Vagina (tissue), 2 donors: ENCODE data around the gene LKAAEAR1. TPM values are rescaled to one million over a fixed set of nuclear protein-coding genes. Genes with fewer than 3 reads are reported as not detected.

ENCODE experiments used
- DNase-seq, 2 donors: peaks; one replicate each; pipeline ENCODE4 v3.0.0-alpha.2; 2017; ENCODE audit errors: extremely low spot score in 2 of 2
- H3K27ac ChIP-seq: fragments of 200-600 bp; sonication (generic); one replicate; pipeline ENCODE4 v1.5.1; 2019
- H3K27me3 ChIP-seq: fragments of 200-600 bp; sonication (generic); one replicate; pipeline ENCODE4 v1.5.1; 2019
- H3K36me3 ChIP-seq, 2 donors: fragments of 200-600 bp; sonication (generic); one replicate each; pipeline ENCODE4 v1.5.1; 2017 to 2019
- H3K4me1 ChIP-seq: fragments of 200-600 bp; sonication (generic); one replicate; pipeline ENCODE4 v1.5.1; 2019
- H3K4me3 ChIP-seq, 2 donors: fragments of 200-600 bp; sonication (generic); 1 replicate in 1 of 2; 2 replicates in 1 of 2; pipeline ENCODE4 v1.5.1; 2016 to 2019
- H3K9me3 ChIP-seq: fragments of 200-600 bp; sonication (generic); one replicate; pipeline ENCODE4 v1.5.1; 2019
- POLR2A ChIP-seq, 2 donors: fragments of 450-650 bp; IDR thresholded peaks; one replicate each; pipeline ENCODE4 v1.6.1; 2017; ENCODE audit warnings: antibody characterized with exemption in 2 of 2, mild to moderate bottlenecking in 2 of 2, moderate library complexity in 2 of 2
- POLR2AphosphoS5 ChIP-seq, 2 donors: sonication (generic); formaldehyde crosslinking; IDR thresholded peaks; one replicate each; pipeline ENCODE4 v1.9.0; 2017; ENCODE audit warnings: antibody characterized with exemption in 2 of 2, mild to moderate bottlenecking in 2 of 2, low read depth in 1 of 2; ENCODE audit not compliant: insufficient read depth in 1 of 2
- intact Hi-C: fragments of 100-400 bp; cut with DNase I; formaldehyde crosslinking; loops from one replicate; pipeline ENCODE4 v1.15.1; 2023
- total RNA-seq: library from RNA; depleted of rRNA; stranded (reverse); fragments of >200 nt; gene quantifications from one replicate; pipeline ENCODE4 v1.2.3, GENCODE V29; 2016
- TF ChIP-seq, protein P1 (sequence below), 3 experiments: fragments of 450-650 bp in 2 of 3; fragments of 200-600 bp in 1 of 3; sonication (generic) in 1 of 3; IDR thresholded peaks; one replicate each; pipeline ENCODE4 v1.5.1; 2017 to 2019; ENCODE audit warnings: antibody characterized with exemption in 3 of 3, mild to moderate bottlenecking in 2 of 3, moderate library complexity in 2 of 3

LKAAEAR1 gene, protein sequence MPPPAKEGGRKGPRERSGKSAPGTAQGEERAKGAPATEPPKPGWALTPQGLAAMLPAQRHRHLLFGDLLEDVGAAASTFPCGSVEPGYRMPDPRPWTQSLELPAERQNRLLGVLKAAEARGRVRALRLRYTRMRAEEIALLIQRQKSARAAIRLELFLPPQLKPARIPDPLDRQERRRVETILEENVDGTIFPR
- not detected for total RNA-seq

DNA sequence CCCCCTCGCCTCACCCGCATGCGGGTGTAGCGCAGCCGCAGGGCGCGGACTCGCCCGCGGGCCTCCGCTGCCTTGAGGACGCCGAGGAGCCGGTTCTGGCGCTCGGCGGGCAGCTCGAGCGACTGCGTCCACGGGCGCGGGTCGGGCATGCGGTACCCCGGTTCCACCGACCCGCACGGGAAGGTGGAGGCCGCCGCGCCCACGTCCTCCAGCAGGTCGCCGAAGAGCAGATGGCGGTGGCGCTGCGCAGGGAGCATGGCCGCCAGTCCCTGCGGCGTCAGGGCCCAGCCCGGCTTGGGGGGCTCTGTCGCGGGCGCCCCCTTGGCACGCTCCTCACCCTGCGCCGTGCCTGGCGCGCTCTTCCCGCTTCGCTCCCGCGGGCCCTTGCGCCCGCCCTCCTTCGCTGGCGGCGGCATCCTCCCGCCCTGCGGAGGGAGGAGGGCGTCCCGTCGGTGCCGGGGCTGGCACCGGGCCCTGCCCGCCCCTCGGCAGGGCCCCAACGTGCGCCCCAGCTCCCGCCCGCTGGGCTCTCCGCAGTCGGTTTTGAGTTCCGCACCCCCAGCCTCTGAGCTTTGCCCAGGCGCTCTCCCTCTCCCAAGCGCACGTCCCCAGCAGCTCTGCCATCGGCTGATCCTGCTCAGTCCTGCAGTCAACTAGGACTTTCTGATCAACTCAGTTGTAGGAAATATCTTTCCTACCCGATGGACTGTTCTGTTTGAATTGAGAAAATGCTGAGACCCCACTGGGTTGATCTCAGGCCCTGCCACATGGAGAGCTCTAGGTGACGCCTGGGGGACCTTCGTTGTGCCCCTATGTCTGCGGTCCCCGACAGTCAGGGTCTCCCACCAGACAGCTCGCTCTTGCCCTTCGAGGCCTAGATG lies at the start of gene LKAAEAR1:
TSS of gene LKAAEAR1 (minus strand) at position 595 of the 881 bp plus-strand sequence. CDS start at position 416, 179 bp downstream.
- H3K4me3 ChIP-seq = peak within 1 kb of the TSS; percentile 36 to 62
- intact Hi-C loops = no loop called here

DNA sequence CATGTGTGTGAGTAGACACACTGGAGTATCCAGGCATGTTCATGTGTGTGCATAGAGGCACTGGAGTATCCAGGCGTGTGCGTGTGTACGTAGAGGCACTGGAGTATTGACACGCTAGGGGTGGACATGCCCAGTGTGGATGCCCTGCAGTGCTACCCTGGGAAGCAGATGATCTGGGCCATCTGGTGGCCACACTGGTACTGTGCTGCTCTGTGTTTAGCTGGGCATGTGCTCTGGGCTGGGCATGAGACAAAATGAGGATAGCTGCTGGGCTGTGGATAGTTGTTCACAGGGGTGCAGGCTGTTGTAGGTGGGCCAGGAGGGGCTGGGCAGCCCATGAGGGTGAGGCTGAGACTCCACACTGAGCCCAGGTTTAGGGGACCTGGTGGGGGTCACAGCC lies 47.2 kb upstream of the LKAAEAR1 start:
- DNase-seq = no peak
- H3K4me3 ChIP-seq = no peak overlapping the region
- no peaks in the 10 kb centered on the region for H3K9me3 ChIP-seq
- TF ChIP-seq POLR2A (IDR thresholded peaks at IDR 0.05) (no peak), POLR2AphosphoS5 (IDR thresholded peaks at IDR 0.05; ENCODE audit: insufficient read depth in 1 of 2, low read depth in 1 of 2) (no peak)
- TF ChIP-seq, protein P1, sequence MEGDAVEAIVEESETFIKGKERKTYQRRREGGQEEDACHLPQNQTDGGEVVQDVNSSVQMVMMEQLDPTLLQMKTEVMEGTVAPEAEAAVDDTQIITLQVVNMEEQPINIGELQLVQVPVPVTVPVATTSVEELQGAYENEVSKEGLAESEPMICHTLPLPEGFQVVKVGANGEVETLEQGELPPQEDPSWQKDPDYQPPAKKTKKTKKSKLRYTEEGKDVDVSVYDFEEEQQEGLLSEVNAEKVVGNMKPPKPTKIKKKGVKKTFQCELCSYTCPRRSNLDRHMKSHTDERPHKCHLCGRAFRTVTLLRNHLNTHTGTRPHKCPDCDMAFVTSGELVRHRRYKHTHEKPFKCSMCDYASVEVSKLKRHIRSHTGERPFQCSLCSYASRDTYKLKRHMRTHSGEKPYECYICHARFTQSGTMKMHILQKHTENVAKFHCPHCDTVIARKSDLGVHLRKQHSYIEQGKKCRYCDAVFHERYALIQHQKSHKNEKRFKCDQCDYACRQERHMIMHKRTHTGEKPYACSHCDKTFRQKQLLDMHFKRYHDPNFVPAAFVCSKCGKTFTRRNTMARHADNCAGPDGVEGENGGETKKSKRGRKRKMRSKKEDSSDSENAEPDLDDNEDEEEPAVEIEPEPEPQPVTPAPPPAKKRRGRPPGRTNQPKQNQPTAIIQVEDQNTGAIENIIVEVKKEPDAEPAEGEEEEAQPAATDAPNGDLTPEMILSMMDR (IDR thresholded peaks at IDR 0.05) = no peak
- H3K4me1 ChIP-seq = no peaks in the 10 kb centered on the region
- H3K36me3 ChIP-seq = no peaks in the 10 kb centered on the region
- no peaks in the 10 kb centered on the region for H3K27me3 ChIP-seq
- H3K27ac ChIP-seq = no peak overlapping the region
- intact Hi-C loops = no loop called here

More for the DNA sequence above, at the start of gene LKAAEAR1:
- Histone ChIP-seq H3K4me1 (peaks cover 21% of the 10 kb centered on the region), H3K27ac (no peak within 1 kb of the TSS), H3K36me3 (no peaks in the 10 kb centered on the region), H3K27me3 (no peaks in the 10 kb centered on the region), H3K9me3 (no peaks in the 10 kb centered on the region)
- DNase-seq = no peak
- no peak for TF ChIP-seq POLR2AphosphoS5 (IDR thresholded peaks at IDR 0.05; ENCODE audit: insufficient read depth in 1 of 2, low read depth in 1 of 2)
- TF ChIP-seq, protein P1 (IDR thresholded peaks at IDR 0.05) = no peak
- no peak for TF ChIP-seq POLR2A (IDR thresholded peaks at IDR 0.05)

DNA sequence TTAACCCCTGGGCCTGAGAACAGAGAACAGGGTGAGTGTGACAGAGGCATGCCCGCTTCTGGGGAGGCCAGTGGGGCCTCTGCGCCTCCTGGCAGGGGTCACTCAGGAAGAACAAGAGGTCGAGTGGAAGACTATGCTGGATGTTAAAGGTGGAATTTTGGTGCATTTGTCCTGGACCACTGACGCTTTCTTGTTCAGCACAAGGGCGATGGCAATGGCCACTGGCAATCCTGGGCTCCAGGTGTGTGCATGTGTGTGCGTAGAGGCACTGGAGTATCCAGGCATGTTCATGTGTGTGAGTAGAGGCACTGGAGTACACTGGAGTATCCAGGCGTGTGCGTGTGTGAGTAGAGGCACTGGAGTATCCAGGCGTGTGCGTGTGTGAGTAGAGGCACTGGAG lies 46.7 kb upstream of the LKAAEAR1 start:
- no peaks in the 10 kb centered on the region for H3K9me3 ChIP-seq
- H3K4me1 ChIP-seq = no peaks in the 10 kb centered on the region
- no peaks in the 10 kb centered on the region for H3K36me3 ChIP-seq
- TF ChIP-seq POLR2A (IDR thresholded peaks at IDR 0.05) (no peak), POLR2AphosphoS5 (IDR thresholded peaks at IDR 0.05; ENCODE audit: insufficient read depth in 1 of 2, low read depth in 1 of 2) (no peak)
- TF ChIP-seq, protein P1 (IDR thresholded peaks at IDR 0.05) = no peak
- H3K27me3 ChIP-seq = no peaks in the 10 kb centered on the region
- no peak overlapping the region for H3K27ac ChIP-seq
- no peak overlapping the region for H3K4me3 ChIP-seq
- intact Hi-C loops = no loop called here
- DNase-seq = no peak

DNA sequence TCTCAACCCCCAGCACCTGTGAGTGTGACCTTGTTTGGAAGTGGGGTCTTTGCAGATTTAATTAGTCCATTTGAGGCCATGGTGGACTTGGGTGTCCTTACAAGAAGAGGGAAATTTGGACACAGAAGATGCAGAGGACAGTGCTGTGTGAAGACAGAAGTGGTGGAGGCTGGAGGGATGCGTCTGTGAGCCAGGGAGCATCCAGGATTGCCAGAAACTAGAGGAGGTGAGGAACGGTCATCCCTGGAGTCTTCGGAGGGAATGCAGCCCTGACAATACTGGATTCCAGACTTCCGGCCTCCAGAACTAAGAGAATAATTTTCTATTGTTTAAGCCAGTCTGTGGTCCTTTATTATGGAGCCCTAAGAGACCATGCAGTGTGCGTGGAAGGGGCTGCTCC lies 46.1 kb upstream of the LKAAEAR1 start:
- H3K27ac ChIP-seq = no peak overlapping the region
- no peak for TF ChIP-seq POLR2AphosphoS5 (IDR thresholded peaks at IDR 0.05; ENCODE audit: insufficient read depth in 1 of 2, low read depth in 1 of 2)
- no peak for TF ChIP-seq POLR2A (IDR thresholded peaks at IDR 0.05)
- TF ChIP-seq, protein P1 (IDR thresholded peaks at IDR 0.05) = no peak
- no peak overlapping the region for H3K4me3 ChIP-seq
- no peak for DNase-seq
- no peaks in the 10 kb centered on the region for H3K9me3 ChIP-seq
- H3K36me3 ChIP-seq = no peaks in the 10 kb centered on the region
- intact Hi-C loops = no loop called here
- no peaks in the 10 kb centered on the region for H3K27me3 ChIP-seq
- no peaks in the 10 kb centered on the region for H3K4me1 ChIP-seq
